T-cell (primary cell): Measurements from ENCODE around the gene GOLGA7B. TPM values are rescaled to one million over a fixed set of nuclear protein-coding genes. Genes with fewer than 3 reads are reported as not detected.

Experiments
- ATAC-seq, 4 experiments: fragments of 200-7000 bp in 3 of 4; fragments of 150-1000 bp in 1 of 4; cut with Tn5 transposase; replicated peaks in 1 of 4; 1 replicate in 3 of 4; 2 replicates in 1 of 4; pipeline ENCODE4 v1.10.0; 2021; ENCODE audit warnings: moderate library complexity in 3 of 4, mild to moderate bottlenecking in 2 of 4, moderate number of reproducible peaks in 1 of 4
- CTCF ChIA-PET, 2 donors: fragments of 300-600 bp; sonication (Branson Sonifier 250); formaldehyde crosslinking; loops; one replicate each; lab custom pipeline; 2022; ENCODE audit warnings: antibody characterized with exemption in 2 of 2; lab: Charles Lee
- POLR2A ChIA-PET, 2 donors: fragments of 300-600 bp; sonication (Branson Sonifier 250); formaldehyde crosslinking; loops; one replicate each; lab custom pipeline; 2022; ENCODE audit warnings: antibody characterized with exemption in 2 of 2; lab: Charles Lee
- DNase-seq, 35 experiments: peaks; one replicate each; pipeline versions ENCODE4 v3.0.0 to v3.0.0-alpha.2; 2013 to 2023
- H3K27ac ChIP-seq: one replicate; pipeline ENCODE4 v1.5.1; 2013; ENCODE audit warnings: low read length
- H3K27me3 ChIP-seq, 2 experiments: replicated peaks in 1 of 2; 1 replicate in 1 of 2; 2 replicates in 1 of 2; pipeline versions ENCODE4 v1.6.1 to v1.7.0; 2013; ENCODE audit warnings: low read length in 1 of 2, mixed read lengths in 1 of 2; ENCODE audit not compliant: control insufficient read depth in 2 of 2, insufficient read depth in 2 of 2; ENCODE audit errors: extremely low read depth in 1 of 2
- H3K36me3 ChIP-seq, 2 donors: 1 replicate in 1 of 2; 2 replicates in 1 of 2; pipeline versions ENCODE4 v1.6.1 to v1.7.0; 2013; ENCODE audit warnings: low read length in 1 of 2; ENCODE audit not compliant: control insufficient read depth in 2 of 2, insufficient read depth in 1 of 2; ENCODE audit errors: extremely low read depth in 1 of 2
- H3K4me1 ChIP-seq, 2 experiments: 1 replicate in 1 of 2; 2 replicates in 1 of 2; pipeline versions ENCODE4 v1.6.1 to v1.7.0; 2013; ENCODE audit warnings: low read length in 2 of 2, mixed read lengths in 1 of 2; ENCODE audit not compliant: insufficient read depth in 2 of 2, control insufficient read depth in 1 of 2; ENCODE audit errors: extremely low read depth in 1 of 2
- H3K4me3 ChIP-seq, 2 donors: 1 replicate in 1 of 2; 2 replicates in 1 of 2; pipeline versions ENCODE4 v1.5.1 to v1.7.0; 2013; ENCODE audit warnings: mild to moderate bottlenecking in 2 of 2, low read length in 1 of 2, moderate library complexity in 1 of 2; ENCODE audit not compliant: control insufficient read depth in 1 of 2; ENCODE audit errors: extremely low read depth in 1 of 2
- H3K9me3 ChIP-seq: 2 replicates; pipeline ENCODE4 v1.7.0; 2013
- H3K27ac Mint-ChIP-seq, 2 donors: one replicate each; pipeline ENCODE4 v1.8.0; 2020 to 2021; ENCODE audit warnings: mild to moderate bottlenecking in 2 of 2, mixed read lengths in 2 of 2
- H3K27me3 Mint-ChIP-seq, 2 donors: one replicate each; pipeline ENCODE4 v1.8.0; 2021 to 2022; ENCODE audit warnings: mixed read lengths in 2 of 2
- H3K36me3 Mint-ChIP-seq: one replicate; pipeline ENCODE4 v1.8.0; 2021; ENCODE audit warnings: mixed read lengths
- H3K4me1 Mint-ChIP-seq, 3 donors: one replicate each; pipeline ENCODE4 v1.8.0; 2020 to 2022; ENCODE audit warnings: mixed read lengths in 3 of 3, mild to moderate bottlenecking in 1 of 3
- H3K4me3 Mint-ChIP-seq, 3 donors: one replicate each; pipeline ENCODE4 v1.8.0; 2020 to 2022; ENCODE audit warnings: mild to moderate bottlenecking in 3 of 3, mixed read lengths in 3 of 3, moderate library complexity in 3 of 3
- H3K9me3 Mint-ChIP-seq, 3 donors: one replicate each; pipeline ENCODE4 v1.8.0; 2020 to 2022; ENCODE audit warnings: mixed read lengths in 3 of 3
- WGBS: methylation state at CpG from one replicate; pipeline ENCODE4 v1.1.5; 2013; ENCODE audit warnings: missing lambda C conversion rate; ENCODE audit not compliant: insufficient coverage; 5-methylcytosine and 5-hydroxymethylcytosine counted together
- total RNA-seq, 35 experiments: library from RNA in 6 of 35; stranded (reverse) in 6 of 35; fragments of 120-200 nt in 1 of 35; gene quantifications; one replicate each; pipeline versions ENCODE4 v1.2.1 to v1.2.4 and lab custom pipeline; 2013 to 2026

GOLGA7B gene
- total RNA-seq, 5 donors from 2014 or later (not counting 1 experiment from before 2014, with no cell fraction given), result 9.4 to 16.7 (median 12.2) TPM

GRCh38 chr10:97883092-97883485 is 33.4 kb downstream of the GOLGA7B start:
- Mint-ChIP-seq H3K27ac (no peak overlapping the region), H3K4me1 (no peaks in the 10 kb centered on the region), H3K27me3 (peaks cover 13 to 15% of the 10 kb centered on the region in 2 donors), H3K9me3 (no peaks in the 10 kb centered on the region), H3K4me3 (no peak overlapping the region), H3K36me3 (no peaks in the 10 kb centered on the region)
- H3K36me3 ChIP-seq, result no peaks in the 10 kb centered on the region
- ChIA-PET POLR2A (no interaction called here), CTCF (interaction anchor here in 1 of 2 donors (0.7 kb wide), 1 partner anchor 1126 kb away, joined by 3 read pairs; no protein-coding TSS in a partner anchor)
- ATAC-seq, result no peak
- H3K4me1 ChIP-seq, result peaks cover 0 to 13% of the 10 kb centered on the region in 2 experiments
- no peak for DNase-seq
- H3K9me3 ChIP-seq, result no peaks in the 10 kb centered on the region
- no peak overlapping the region for H3K27ac ChIP-seq
- WGBS, result 71% methylated on average over 1 of the region's 3 CpGs
- no peak overlapping the region for H3K4me3 ChIP-seq
- H3K27me3 ChIP-seq, result peaks cover 0 to 18% of the 10 kb centered on the region in 2 experiments

DNA sequence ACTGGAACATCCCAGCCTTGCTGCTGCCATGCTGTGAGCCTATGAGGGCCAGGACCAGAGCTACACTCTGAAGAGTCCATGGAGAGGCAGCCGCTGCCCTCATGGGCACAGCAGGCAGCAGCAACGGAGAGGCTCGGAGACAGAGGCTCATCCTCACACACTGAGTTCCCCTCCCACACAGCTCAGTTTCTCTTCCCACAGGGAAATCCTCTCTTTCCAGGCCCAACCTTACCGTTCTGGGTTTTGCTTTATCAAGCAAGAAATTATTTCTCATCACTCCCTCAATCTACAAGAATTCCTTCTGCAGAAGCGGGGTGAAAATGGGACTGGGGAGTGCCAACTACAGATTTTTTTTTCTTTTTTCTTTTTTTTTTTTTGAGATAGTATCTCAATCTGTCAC is 36.6 kb downstream of the GOLGA7B start:
- ChIA-PET POLR2A (no interaction called here), CTCF (no interaction called here)
- Mint-ChIP-seq H3K9me3 (no peaks in the 10 kb centered on the region), H3K27me3 (peaks cover 7 to 9% of the 10 kb centered on the region in 2 donors), H3K4me3 (no peak overlapping the region), H3K4me1 (no peaks in the 10 kb centered on the region), H3K27ac (no peak overlapping the region), H3K36me3 (no peaks in the 10 kb centered on the region)
- 92% methylated on average over 2 of the region's 5 CpGs for WGBS
- Histone ChIP-seq H3K9me3 (no peaks in the 10 kb centered on the region), H3K27ac (no peak overlapping the region), H3K36me3 (no peaks in the 10 kb centered on the region), H3K4me3 (no peak overlapping the region), H3K4me1 (peaks cover 0 to 13% of the 10 kb centered on the region in 2 experiments), H3K27me3 (peaks cover 0 to 20% of the 10 kb centered on the region in 2 experiments)
- ATAC-seq (no peak), DNase-seq (no peak)

GRCh38 chr10:97887399-97887798 is 37.8 kb downstream of the GOLGA7B start:
- CTCF ChIA-PET, result no interaction called here
- Mint-ChIP-seq H3K27ac (no peak overlapping the region), H3K4me1 (no peaks in the 10 kb centered on the region)

DNA sequence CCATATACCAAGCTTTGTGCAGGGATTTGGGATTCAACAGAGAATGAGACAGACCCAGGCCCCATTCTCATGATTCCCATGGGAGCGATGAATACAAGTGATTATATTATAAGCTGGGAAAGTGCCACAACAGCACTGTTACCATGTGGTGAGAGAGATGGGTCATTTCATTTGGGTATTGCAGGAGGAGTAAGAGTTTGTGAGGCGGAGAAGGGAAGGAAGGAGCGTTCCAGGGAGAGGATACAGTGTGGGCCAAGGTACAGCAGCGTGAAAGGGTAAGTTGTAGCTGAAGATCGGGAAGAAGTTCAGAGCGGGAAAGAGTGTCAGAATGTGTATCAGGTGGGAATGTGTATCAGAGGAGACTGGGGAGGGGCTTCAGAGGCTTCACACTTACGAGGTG is 38.5 kb downstream of the GOLGA7B start:
- no peak overlapping the region for H3K27ac Mint-ChIP-seq
- Histone ChIP-seq H3K27ac (no peak overlapping the region), H3K36me3 (no peaks in the 10 kb centered on the region), H3K9me3 (no peaks in the 10 kb centered on the region), H3K4me3 (no peak overlapping the region), H3K27me3 (peaks cover 0 to 21% of the 10 kb centered on the region in 2 experiments), H3K4me1 (peaks cover 0 to under 1% of the 10 kb centered on the region in 2 experiments)
- whole genome bisulfite sequencing, result 98% methylated on average over 6 of the region's 7 CpGs
- no peaks in the 10 kb centered on the region for H3K36me3 Mint-ChIP-seq
- H3K9me3 Mint-ChIP-seq, result no peaks in the 10 kb centered on the region
- DNase-seq (no peak), ATAC-seq (no peak)
- H3K4me1 Mint-ChIP-seq, result no peaks in the 10 kb centered on the region
- no peak overlapping the region for H3K4me3 Mint-ChIP-seq
- CTCF ChIA-PET, result no interaction called here
- POLR2A ChIA-PET, result no interaction called here
- peaks cover 3 to 5% of the 10 kb centered on the region in 2 donors for H3K27me3 Mint-ChIP-seq

More at GRCh38 chr10:97887399-97887798, 37.8 kb downstream of the GOLGA7B start:
- Histone ChIP-seq H3K4me3 (no peak overlapping the region), H3K27ac (no peak overlapping the region), H3K4me1 (peaks cover 0 to 8% of the 10 kb centered on the region in 2 experiments), H3K9me3 (no peaks in the 10 kb centered on the region), H3K27me3 (peaks cover 0 to 25% of the 10 kb centered on the region in 2 experiments), H3K36me3 (no peaks in the 10 kb centered on the region)
- no peak for ATAC-seq
- Mint-ChIP-seq H3K9me3 (no peaks in the 10 kb centered on the region), H3K36me3 (no peaks in the 10 kb centered on the region), H3K4me3 (no peak overlapping the region), H3K27me3 (peaks cover 4 to 5% of the 10 kb centered on the region in 2 donors)
- 86% methylated on average over 5 of the region's 6 CpGs for WGBS
- DNase-seq, result no peak
- POLR2A ChIA-PET, result no interaction called here

DNA sequence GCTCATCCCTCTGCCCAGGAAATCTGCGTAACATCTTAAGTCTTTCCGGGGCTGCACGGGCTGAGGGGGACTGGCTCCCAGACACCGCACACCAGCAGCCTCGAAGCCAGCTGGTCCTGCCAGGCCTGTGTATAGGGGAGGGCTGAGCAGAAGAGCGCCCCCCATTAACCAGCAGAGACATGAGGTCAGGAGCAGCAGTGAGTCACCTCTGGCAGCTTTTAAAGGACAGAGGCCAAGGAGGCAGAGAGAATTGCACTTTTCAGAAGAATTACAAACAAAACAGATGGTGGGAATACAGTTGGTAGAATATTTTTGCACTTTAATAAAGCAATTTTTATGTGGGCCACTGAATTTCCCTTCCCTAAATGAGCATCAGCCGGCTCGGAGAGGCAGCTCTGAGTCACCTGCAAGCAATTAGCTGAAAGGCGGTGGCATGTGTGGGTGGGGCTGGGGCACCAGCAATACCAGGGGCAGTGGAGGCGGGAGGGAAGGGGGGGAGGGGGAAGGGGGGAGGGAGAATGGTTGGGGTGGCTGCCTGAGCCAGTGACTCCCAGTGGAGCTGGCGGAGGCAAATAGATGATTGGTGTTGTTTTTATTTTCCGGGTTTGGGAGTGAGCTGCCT is 39.1 kb downstream of the GOLGA7B start:
- ATAC-seq, result no peak
- no peak overlapping the region for H3K4me3 Mint-ChIP-seq
- DNase-seq, result no peak
- peaks cover 3 to 5% of the 10 kb centered on the region in 2 donors for H3K27me3 Mint-ChIP-seq
- WGBS, result 92% methylated on average over 6 of the region's 12 CpGs
- no peak overlapping the region for H3K27ac Mint-ChIP-seq
- H3K4me1 Mint-ChIP-seq, result no peaks in the 10 kb centered on the region
- Histone ChIP-seq H3K27me3 (peaks cover 0 to 21% of the 10 kb centered on the region in 2 experiments), H3K4me1 (no peaks in the 10 kb centered on the region), H3K36me3 (no peaks in the 10 kb centered on the region), H3K9me3 (no peaks in the 10 kb centered on the region), H3K4me3 (no peak overlapping the region), H3K27ac (no peak overlapping the region)
- ChIA-PET POLR2A (interaction anchor here in 1 of 2 donors (0.6 kb wide), 1 partner anchor 51 kb away, joined by 5 read pairs; no protein-coding TSS in a partner anchor), CTCF (interaction anchor here in 1 of 2 donors (0.7 kb wide), 1 partner anchor 751 kb away, joined by 3 read pairs; no protein-coding TSS in a partner anchor)
- no peaks in the 10 kb centered on the region for H3K36me3 Mint-ChIP-seq
- H3K9me3 Mint-ChIP-seq, result no peaks in the 10 kb centered on the region

GRCh38 chr10:97889461-97890265 is 40.0 kb downstream of the GOLGA7B start:
- ATAC-seq, result no peak
- Histone ChIP-seq H3K9me3 (no peaks in the 10 kb centered on the region), H3K4me3 (no peak overlapping the region), H3K27ac (no peak overlapping the region), H3K36me3 (no peaks in the 10 kb centered on the region), H3K4me1 (no peaks in the 10 kb centered on the region), H3K27me3 (peaks cover 0 to 25% of the 10 kb centered on the region in 2 experiments)
- ChIA-PET CTCF (no interaction called here), POLR2A (no interaction called here)
- H3K36me3 Mint-ChIP-seq, result no peaks in the 10 kb centered on the region
- WGBS, result 57% methylated on average over 7 of the region's 18 CpGs
- no peak overlapping the region for H3K4me3 Mint-ChIP-seq
- no peaks in the 10 kb centered on the region for H3K4me1 Mint-ChIP-seq
- H3K9me3 Mint-ChIP-seq, result no peaks in the 10 kb centered on the region
- peaks cover 3 to 5% of the 10 kb centered on the region in 2 donors for H3K27me3 Mint-ChIP-seq
- no peak overlapping the region for H3K27ac Mint-ChIP-seq
- DNase-seq, result peak in 1 of 35 experiments; percentile 83
